ENCODE measurements around the gene LSMEM2.

DNA sequence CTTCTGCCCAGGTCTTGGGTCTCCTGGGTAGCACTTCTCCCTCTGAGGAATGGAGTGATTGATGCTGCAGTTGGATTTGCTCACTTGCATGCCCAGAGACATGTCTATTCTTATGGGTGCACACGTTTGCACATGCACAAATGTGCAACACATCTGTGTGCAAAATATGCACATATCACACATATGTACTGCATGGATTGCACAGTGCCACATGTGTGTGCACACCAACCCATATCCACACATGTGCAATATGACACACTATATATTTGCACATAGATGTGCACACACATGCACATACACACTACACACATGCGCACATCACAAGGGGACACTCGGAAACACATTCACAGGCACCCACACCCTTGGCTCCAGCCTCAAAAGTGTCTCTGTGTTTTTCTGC, 10.6 kb upstream of the LSMEM2 start:
- TF ChIP-seq, protein P1, sequence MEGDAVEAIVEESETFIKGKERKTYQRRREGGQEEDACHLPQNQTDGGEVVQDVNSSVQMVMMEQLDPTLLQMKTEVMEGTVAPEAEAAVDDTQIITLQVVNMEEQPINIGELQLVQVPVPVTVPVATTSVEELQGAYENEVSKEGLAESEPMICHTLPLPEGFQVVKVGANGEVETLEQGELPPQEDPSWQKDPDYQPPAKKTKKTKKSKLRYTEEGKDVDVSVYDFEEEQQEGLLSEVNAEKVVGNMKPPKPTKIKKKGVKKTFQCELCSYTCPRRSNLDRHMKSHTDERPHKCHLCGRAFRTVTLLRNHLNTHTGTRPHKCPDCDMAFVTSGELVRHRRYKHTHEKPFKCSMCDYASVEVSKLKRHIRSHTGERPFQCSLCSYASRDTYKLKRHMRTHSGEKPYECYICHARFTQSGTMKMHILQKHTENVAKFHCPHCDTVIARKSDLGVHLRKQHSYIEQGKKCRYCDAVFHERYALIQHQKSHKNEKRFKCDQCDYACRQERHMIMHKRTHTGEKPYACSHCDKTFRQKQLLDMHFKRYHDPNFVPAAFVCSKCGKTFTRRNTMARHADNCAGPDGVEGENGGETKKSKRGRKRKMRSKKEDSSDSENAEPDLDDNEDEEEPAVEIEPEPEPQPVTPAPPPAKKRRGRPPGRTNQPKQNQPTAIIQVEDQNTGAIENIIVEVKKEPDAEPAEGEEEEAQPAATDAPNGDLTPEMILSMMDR (IDR thresholded peaks at IDR 0.05 in 4 of 5, conservative IDR thresholded peaks at IDR 0.05 in 1 of 5), result no peak
- TF ChIP-seq POLR2A (IDR thresholded peaks at IDR 0.05), result no peak

Data from gastrocnemius medialis (tissue), 4 donors.